Endothelial cell of umbilical vein (primary cell): ENCODE results near the gene DNAAF5. TPM values are rescaled to one million over a fixed set of nuclear protein-coding genes. Genes with fewer than 3 reads are reported as not detected.

ENCODE experiments used
- BruUV-seq: library from RNA; stranded (reverse); fragments of 400-500 nt; replicated peaks from 2 replicates; lab custom pipeline; 2021; lab: Mats Ljungman, UMichigan
- CTCF ChIA-PET: fragments of 300-600, 350-600 bp; sonication (Branson Sonifier 250); formaldehyde crosslinking; loops from one replicate; lab custom pipeline; 2021; ENCODE audit warnings: antibody characterized with exemption, inconsistent platforms; lab: Charles Lee
- POLR2A ChIA-PET: fragments of 300-600, 350-600 bp; sonication (Branson Sonifier 250); formaldehyde crosslinking; loops from one replicate; lab custom pipeline; 2021; ENCODE audit warnings: antibody characterized with exemption, inconsistent platforms; lab: Charles Lee
- DNase-seq: peaks from one replicate; pipeline ENCODE4 v3.0.0-alpha.2; 2011; ENCODE audit warnings: low read depth, low spot score
- FAIRE-seq: peaks from 2 replicates; lab custom pipeline; 2011; peaks lifted over from hg19 to GRCh38; lab: Jason Lieb, UNC
- H2AFZ ChIP-seq: 2 replicates; pipeline ENCODE4 v1.6.0; 2012; ENCODE audit warnings: low read depth, low read length, control low read depth, inconsistent platforms
- H3K27ac ChIP-seq: 2 replicates; pipeline ENCODE4 v1.5.1; 2011; ENCODE audit warnings: low read depth, mild to moderate bottlenecking, control low read depth, low read length, moderate library complexity; ENCODE audit not compliant: insufficient read depth
- H3K27me3 ChIP-seq, 2 experiments: 2 replicates each; pipeline versions ENCODE4 v1.6.0 to v1.6.1; 2011; ENCODE audit warnings: low read length in 2 of 2, mixed read lengths in 1 of 2; ENCODE audit not compliant: control insufficient read depth in 2 of 2, insufficient read depth in 2 of 2
- H3K36me3 ChIP-seq, 2 experiments: 2 replicates in 1 of 2; 3 replicates in 1 of 2; pipeline ENCODE4 v1.5.1; 2011; ENCODE audit warnings: low read length in 2 of 2, mild to moderate bottlenecking in 1 of 2, moderate library complexity in 1 of 2; ENCODE audit not compliant: control insufficient read depth in 2 of 2, insufficient read depth in 2 of 2; ENCODE audit errors: extremely low read depth in 1 of 2
- H3K4me1 ChIP-seq: 3 replicates; pipeline ENCODE4 v1.5.1; 2011; ENCODE audit warnings: mild to moderate bottlenecking, low read length; ENCODE audit not compliant: control insufficient read depth, insufficient read depth; ENCODE audit errors: extremely low read depth
- H3K4me2 ChIP-seq: 2 replicates; pipeline ENCODE4 v1.6.1; 2011; ENCODE audit warnings: low read length, control low read depth, mixed read lengths; ENCODE audit not compliant: insufficient read depth
- H3K4me3 ChIP-seq, 3 experiments: fragments of 200-600 bp in 1 of 3; sonication (generic), shearing (Covaris generic) in 1 of 3; replicated peaks in 1 of 3; 2 replicates each; pipeline ENCODE4 v1.5.1; 2011 to 2016; ENCODE audit warnings: control low read depth in 3 of 3, low read length in 3 of 3, mild to moderate bottlenecking in 2 of 3, inconsistent platforms in 1 of 3, low read depth in 1 of 3, moderate library complexity in 1 of 3; ENCODE audit not compliant: insufficient read depth in 1 of 3
- H3K79me2 ChIP-seq: 2 replicates; pipeline ENCODE4 v1.6.0; 2012; ENCODE audit warnings: low read length, inconsistent platforms; ENCODE audit not compliant: control insufficient read depth, insufficient read depth
- H3K9ac ChIP-seq: replicated peaks from 2 replicates; pipeline ENCODE3; 2011; ENCODE audit warnings: low read length, control low read depth; ENCODE audit not compliant: insufficient read depth; ENCODE audit errors: extremely low read depth
- H3K9me1 ChIP-seq: replicated peaks from 3 replicates; pipeline ENCODE4 v1.6.0; 2011; ENCODE audit warnings: mild to moderate bottlenecking, low read length; ENCODE audit not compliant: control insufficient read depth, insufficient read depth; ENCODE audit errors: extremely low read depth
- H3K9me3 ChIP-seq: replicated peaks from 2 replicates; pipeline ENCODE4 v1.5.1; 2012; ENCODE audit warnings: low read length, inconsistent platforms; ENCODE audit not compliant: control insufficient read depth, insufficient read depth
- H4K20me1 ChIP-seq: replicated peaks from 2 replicates; pipeline ENCODE3; 2011; ENCODE audit warnings: mild to moderate bottlenecking, low read length; ENCODE audit not compliant: control insufficient read depth, insufficient read depth; ENCODE audit errors: extremely low read depth
- CTCF ChIP-seq, 2 donors: IDR thresholded peaks; 1 replicate in 1 of 2; 2 replicates in 1 of 2; pipeline ENCODE4 v1.5.1; 2011; ENCODE audit warnings: low read length in 2 of 2, mild to moderate bottlenecking in 2 of 2, moderate library complexity in 2 of 2, control low read depth in 1 of 2, inconsistent platforms in 1 of 2, low read depth in 1 of 2; ENCODE audit not compliant: insufficient read depth in 1 of 2; ENCODE audit errors: extremely low read depth in 1 of 2
- EZH2 ChIP-seq: IDR thresholded peaks from 2 replicates; pipeline ENCODE4 v1.6.1; 2012; ENCODE audit warnings: borderline replicate concordance, low read depth, mild to moderate bottlenecking, moderate library complexity, low read length, inconsistent platforms; ENCODE audit not compliant: severe bottlenecking
- FOS ChIP-seq: IDR thresholded peaks from 2 replicates; pipeline ENCODE4 v1.6.1; 2011; ENCODE audit warnings: mild to moderate bottlenecking, low read length, moderate library complexity, borderline replicate concordance; ENCODE audit not compliant: insufficient read depth
- GATA2 ChIP-seq: IDR thresholded peaks from 2 replicates; pipeline ENCODE4 v1.7.0; 2011; ENCODE audit warnings: low read depth, mild to moderate bottlenecking, moderate library complexity, mixed read lengths, low read length; ENCODE audit not compliant: insufficient read length, insufficient read depth
- JUN ChIP-seq: IDR thresholded peaks from 2 replicates; pipeline ENCODE4 v1.6.1; 2011; ENCODE audit warnings: borderline replicate concordance, low read depth; ENCODE audit not compliant: insufficient read length, insufficient read depth
- MAX ChIP-seq: IDR thresholded peaks from 2 replicates; pipeline ENCODE4 v1.6.1; 2011; ENCODE audit not compliant: insufficient read depth, insufficient read length
- MYC ChIP-seq: IDR thresholded peaks from one replicate; pipeline ENCODE4 v1.6.1; 2011; ENCODE audit warnings: mild to moderate bottlenecking, low read depth, low read length
- POLR2A ChIP-seq: IDR thresholded peaks from 2 replicates; pipeline ENCODE4 v1.6.1; 2012; ENCODE audit warnings: low read depth, mild to moderate bottlenecking, control low read depth, low read length
- POLR2AphosphoS5 ChIP-seq: IDR thresholded peaks from 2 replicates; pipeline ENCODE4 v1.6.1; 2012; ENCODE audit warnings: low read depth, mild to moderate bottlenecking, control low read depth, low read length, moderate library complexity; ENCODE audit not compliant: insufficient read depth
- dilution Hi-C: fragments of 300-500 bp; cut with MboI; formaldehyde crosslinking; loops from one replicate; pipeline ENCODE4 v1.15.0; 2019; ENCODE audit warnings: low sequenced_read_pairs; ENCODE audit not compliant: extremely low pct_ligation_motif_present
- intact Hi-C: fragments of 100-400 bp; cut with micrococcal nuclease; formaldehyde crosslinking; loops from one replicate; pipeline ENCODE4 v1.10.0; 2022
- polyA plus RNA-seq, 4 experiments: library from polyadenylated mRNA; depleted of rRNA in 3 of 4; stranded (reverse) in 3 of 4; unstranded in 1 of 4; fragments of >200 nt; gene quantifications; 2 replicates each; pipeline versions ENCODE4 v1.2.1 to v1.2.3, GENCODE V29; 2011 to 2012; ENCODE audit warnings: missing spikeins in 1 of 4
- total RNA-seq: library from RNA; stranded (reverse); gene quantifications from 2 replicates; pipeline ENCODE4 v1.2.3, GENCODE V29; 2021

The DNAAF5 gene
- total and polyA plus RNA-seq, 2 donors (not counting 3 experiments of a cell fraction or from before 2014, with no cell fraction given), result 49.3 to 65.5 TPM

GRCh38 chr7:784971-785370 is 58.5 kb downstream of the DNAAF5 start:
- POLR2A ChIA-PET, result no interaction called here
- BruUV-seq, result no TSS peak
- DNase-seq (no peak), FAIRE-seq (no peak)
- no peaks in the 10 kb centered on the region for H3K9me1 ChIP-seq
- no peak overlapping the region for H3K4me3 ChIP-seq
- CTCF ChIA-PET, result interaction anchor here (2.4 to 6.9 kb wide), 2 partner anchors 87 to 88 kb away, joined by 16 to 89 read pairs; no protein-coding TSS in a partner anchor
- no peak for TF ChIP-seq MYC
- TF ChIP-seq CTCF (IDR thresholded peaks at IDR 0.05; ENCODE audit: extremely low read depth in 1 of 2, insufficient read depth in 1 of 2, low read depth in 1 of 2, low read length in 2 of 2), result no peak
- no peak for TF ChIP-seq GATA2
- no peak for TF ChIP-seq JUN
- no peak for TF ChIP-seq POLR2A
- no peak for TF ChIP-seq POLR2AphosphoS5
- no peak for TF ChIP-seq EZH2
- TF ChIP-seq FOS, result no peak
- TF ChIP-seq MAX, result no peak
- intact Hi-C loops, result no loop called here
- H3K9ac ChIP-seq, result no peak overlapping the region
- no peaks in the 10 kb centered on the region for H4K20me1 ChIP-seq
- H2AFZ ChIP-seq, result no peak overlapping the region
- no peaks in the 10 kb centered on the region for H3K4me1 ChIP-seq
- no peaks in the 10 kb centered on the region for H3K79me2 ChIP-seq
- no peak overlapping the region for H3K4me2 ChIP-seq
- no peaks in the 10 kb centered on the region for H3K27me3 ChIP-seq
- no peaks in the 10 kb centered on the region for H3K9me3 ChIP-seq
- H3K27ac ChIP-seq, result no peak overlapping the region
- dilution Hi-C loops, result no loop called here
- H3K36me3 ChIP-seq, result peaks cover 2 to 17% of the 10 kb centered on the region in 2 experiments
